ENCODE measurements around the gene STRN4.

The STRN4 gene

GRCh38 chr19:46724468-46724867 is 21.8 kb downstream of the STRN4 start:
- no peak overlapping the region for H3K27ac ChIP-seq
- TF ChIP-seq CTCF (conservative IDR thresholded peaks at IDR 0.05) = no peak

GRCh38 chr19:46723471-46723870 is 22.8 kb downstream of the STRN4 start:
- TF ChIP-seq CTCF (conservative IDR thresholded peaks at IDR 0.05) = no peak
- H3K27ac ChIP-seq = peak overlapping the region; percentile 5; the same call in 1 of the 2 replicates

- no peak for TF ChIP-seq CTCF (conservative IDR thresholded peaks at IDR 0.05)
- peak overlapping the region; percentile 5; the same call in 1 of the 2 replicates for H3K27ac ChIP-seq
These were observed 23.2 kb downstream of the STRN4 start for GRCh38 chr19:46723023-46723461.

DNA sequence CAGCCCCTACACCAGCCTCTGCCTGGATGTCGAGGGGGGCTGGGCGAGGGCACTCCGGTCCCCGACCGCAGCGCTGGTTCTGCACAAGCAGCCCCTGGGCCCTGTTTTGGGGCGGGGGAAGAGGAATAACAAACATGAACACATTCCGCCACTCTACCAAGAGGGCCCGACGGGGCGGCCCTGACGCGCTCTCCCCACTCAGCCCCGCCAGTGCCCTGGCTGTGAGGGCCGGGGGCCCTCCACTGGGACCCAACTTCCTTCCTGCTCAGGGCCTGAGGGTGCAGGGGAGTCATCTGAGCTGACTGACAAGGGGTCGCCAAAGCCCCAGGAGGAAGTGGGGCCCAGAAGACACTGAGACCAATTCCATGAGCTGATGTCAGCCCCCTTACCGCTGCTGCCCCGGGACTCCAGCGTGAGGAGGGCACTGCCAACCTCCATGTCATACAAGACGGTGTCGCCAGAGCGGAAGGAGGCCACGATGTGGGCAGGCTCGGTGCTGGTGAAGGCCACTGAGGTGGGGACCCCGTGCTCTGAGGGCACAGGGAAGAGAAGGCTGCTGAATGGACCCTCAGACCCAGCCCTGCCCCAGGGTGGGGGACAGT is 23.7 kb downstream of the STRN4 start:
- no peak overlapping the region for H3K27ac ChIP-seq
- no peak for TF ChIP-seq CTCF (conservative IDR thresholded peaks at IDR 0.05)

- TF ChIP-seq CTCF (conservative IDR thresholded peaks at IDR 0.05) = no peak
- H3K27ac ChIP-seq = no peak overlapping the region
These were observed 24.3 kb downstream of the STRN4 start for GRCh38 chr19:46722004-46722380.

DNA sequence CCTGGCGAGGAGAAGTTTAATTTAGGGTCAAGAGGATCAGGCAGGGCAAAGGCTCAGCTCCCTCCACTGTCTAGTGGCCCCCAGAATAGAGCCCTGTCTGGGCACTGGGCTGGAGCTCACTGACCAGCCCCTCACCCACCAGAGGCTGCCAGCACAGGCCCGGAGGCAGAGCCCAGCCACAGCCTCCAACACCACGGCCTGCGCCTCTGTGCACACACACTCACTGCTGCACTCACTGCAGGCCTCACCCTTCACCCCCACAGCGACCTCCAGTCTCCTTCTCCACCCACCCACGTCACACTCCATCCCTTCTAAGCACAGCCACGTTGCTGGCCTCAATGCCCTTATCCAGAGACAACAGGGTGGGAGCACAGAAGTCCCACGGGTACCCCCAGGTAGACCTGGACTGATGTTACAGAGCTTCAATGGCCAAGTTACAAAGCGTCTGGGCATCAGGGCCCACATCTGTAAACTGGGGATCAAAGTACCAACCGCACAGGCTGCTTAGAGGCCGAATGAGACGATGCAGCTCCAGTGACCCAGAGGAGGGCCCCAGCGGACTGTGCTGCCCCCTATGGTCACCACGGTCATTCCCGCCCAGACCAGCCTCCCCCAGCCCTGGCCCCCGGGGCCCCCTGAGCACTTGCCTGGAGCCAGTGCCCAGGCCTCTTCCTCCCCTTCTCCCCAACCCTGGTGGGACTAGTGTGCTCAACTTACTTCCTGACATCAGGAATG is 24.8 kb downstream of the STRN4 start:
- H3K27ac ChIP-seq = peak overlapping the region; percentile 95; the same call in 1 of the 2 replicates
- peak; percentile 38 for TF ChIP-seq CTCF (conservative IDR thresholded peaks at IDR 0.05)

- peak overlapping the region; percentile 95; the same call in 1 of the 2 replicates for H3K27ac ChIP-seq
- no peak for TF ChIP-seq CTCF (conservative IDR thresholded peaks at IDR 0.05)
These were observed 25.6 kb downstream of the STRN4 start for GRCh38 chr19:46720503-46721239.
